GM12865 (cell line): ENCODE measurements around the gene RAB19.

Experiments
- DNase-seq: peaks from one replicate; pipeline ENCODE4 v3.0.0; 2010; ENCODE audit warnings: low read depth
- H3K4me3 ChIP-seq: 2 replicates; pipeline ENCODE4 v1.5.1; 2011; ENCODE audit warnings: mild to moderate bottlenecking, low read depth, low read length, control low read depth
- CTCF ChIP-seq: IDR thresholded peaks from 2 replicates; pipeline ENCODE4 v1.5.1; 2011; ENCODE audit warnings: low read length, control low read depth, low read depth, inconsistent platforms; ENCODE audit not compliant: insufficient read depth; ENCODE audit errors: missing control alignments

RAB19 gene

DNA sequence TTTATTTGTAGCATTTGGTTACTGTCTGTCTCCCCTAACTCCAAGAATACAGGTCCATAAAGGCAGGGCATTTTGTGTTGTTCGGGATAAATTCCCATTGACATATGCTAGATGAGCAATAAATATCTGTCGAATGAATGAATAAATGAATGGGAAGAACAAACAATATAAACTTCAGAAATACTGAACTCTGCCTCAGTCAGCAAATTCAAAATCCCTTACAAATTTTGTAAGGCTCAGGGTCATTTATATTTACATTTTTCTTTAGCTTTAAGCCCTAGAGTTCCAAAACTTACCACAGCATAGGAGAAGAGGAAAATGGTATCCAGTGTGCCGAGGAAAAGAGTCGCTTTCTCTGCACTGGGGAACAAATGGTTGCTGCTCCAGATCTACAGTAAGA lies 34.6 kb upstream of the RAB19 start:
- no peak for DNase-seq
- TF ChIP-seq CTCF: no peak
- no peak overlapping the region for H3K4me3 ChIP-seq

DNA sequence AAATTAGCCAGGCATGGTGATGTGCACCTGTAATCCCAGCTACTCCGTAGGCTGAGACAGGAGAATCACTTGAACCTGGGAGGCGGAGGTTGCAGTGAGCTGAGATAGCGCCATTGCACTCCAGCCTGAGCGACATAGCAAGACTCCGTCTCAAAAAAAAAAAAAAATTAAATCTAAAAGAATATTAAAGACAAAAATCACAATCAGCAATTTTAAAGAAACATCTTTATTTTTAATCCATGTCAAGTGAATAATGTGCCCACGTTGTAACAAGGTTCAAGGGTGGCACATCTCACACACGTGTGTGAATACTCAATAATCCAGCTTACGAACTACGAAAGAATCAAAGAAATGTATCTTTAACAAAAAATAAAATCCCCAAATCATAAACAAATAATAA lies 28.5 kb upstream of the RAB19 start:
- no peak for DNase-seq
- TF ChIP-seq CTCF: no peak
- H3K4me3 ChIP-seq: no peak overlapping the region

DNA sequence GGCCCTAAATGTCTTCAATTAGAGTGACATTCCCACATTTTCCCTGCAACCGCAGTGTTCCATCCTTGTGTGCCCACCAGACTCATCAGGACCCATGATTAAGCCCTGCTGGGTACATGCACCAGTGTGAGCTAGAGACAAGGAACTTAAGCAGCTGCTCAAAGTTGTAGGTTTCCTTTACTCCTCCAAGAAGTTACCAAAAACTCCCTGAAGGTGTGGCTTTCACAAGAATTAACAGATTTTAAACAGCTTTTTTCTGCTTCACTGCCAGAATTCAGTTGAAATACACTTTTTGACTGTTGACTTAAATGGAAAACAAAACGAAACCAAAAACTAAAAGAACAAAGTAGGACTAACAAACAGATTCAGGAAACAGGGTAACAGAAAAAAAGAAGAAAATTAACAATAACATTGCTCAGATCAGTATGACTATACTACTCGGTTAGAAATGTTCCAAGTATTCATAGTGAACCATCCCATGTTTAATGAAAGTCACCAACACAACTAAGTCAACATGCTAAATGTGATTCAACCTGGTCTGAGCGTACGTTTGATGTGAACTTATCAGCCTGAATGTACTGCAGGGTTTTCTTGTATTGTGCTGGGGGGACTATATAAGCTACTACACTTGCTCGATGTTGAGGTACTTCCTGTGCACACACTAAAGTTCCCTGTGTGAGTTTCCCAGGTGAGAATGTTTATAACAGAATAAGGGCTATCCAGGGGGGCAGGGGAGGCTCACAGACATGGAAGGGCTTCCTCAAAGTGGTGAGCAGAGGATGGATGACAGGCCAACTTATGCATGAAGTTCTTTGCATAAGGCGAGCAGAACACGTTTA lies 27.7 kb upstream of the RAB19 start:
- no peak for TF ChIP-seq CTCF
- DNase-seq: no peak
- H3K4me3 ChIP-seq: no peak overlapping the region

DNA sequence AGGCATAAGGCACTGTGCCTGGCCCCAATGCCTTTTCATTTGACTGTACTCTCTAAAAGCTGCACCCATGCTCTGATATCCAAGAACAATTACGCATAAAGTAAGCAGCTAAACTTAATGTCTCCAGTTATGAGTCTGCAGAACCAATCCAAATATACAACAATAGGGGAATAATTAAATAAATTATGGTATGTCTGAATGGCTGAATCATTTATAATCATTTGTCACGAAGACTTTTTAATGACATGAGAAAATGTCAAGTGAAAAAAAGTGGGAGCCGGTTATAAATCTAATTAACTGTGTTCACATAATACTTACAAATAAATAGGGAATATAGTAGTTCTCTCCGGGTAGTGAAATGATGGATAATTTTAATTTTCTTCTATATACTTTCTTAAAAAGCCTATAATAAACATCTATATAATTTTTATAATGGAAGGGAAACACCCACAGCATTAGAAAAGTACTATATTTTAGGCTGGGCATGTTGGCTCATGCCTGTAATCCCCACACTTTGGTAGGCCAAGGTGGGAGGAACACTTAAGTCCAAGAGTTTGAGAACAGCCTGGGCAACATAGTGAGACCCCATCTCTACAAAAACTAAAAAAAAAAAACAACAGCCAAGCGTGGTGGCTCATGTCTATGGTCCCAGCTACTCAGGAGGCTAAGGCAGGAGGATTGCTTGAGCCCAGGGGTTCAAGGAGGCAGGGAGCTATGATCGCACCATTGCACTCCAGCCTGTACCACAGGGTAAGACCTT lies 19.7 kb upstream of the RAB19 start:
- TF ChIP-seq CTCF: no peak
- no peak for DNase-seq
- no peak overlapping the region for H3K4me3 ChIP-seq

DNA sequence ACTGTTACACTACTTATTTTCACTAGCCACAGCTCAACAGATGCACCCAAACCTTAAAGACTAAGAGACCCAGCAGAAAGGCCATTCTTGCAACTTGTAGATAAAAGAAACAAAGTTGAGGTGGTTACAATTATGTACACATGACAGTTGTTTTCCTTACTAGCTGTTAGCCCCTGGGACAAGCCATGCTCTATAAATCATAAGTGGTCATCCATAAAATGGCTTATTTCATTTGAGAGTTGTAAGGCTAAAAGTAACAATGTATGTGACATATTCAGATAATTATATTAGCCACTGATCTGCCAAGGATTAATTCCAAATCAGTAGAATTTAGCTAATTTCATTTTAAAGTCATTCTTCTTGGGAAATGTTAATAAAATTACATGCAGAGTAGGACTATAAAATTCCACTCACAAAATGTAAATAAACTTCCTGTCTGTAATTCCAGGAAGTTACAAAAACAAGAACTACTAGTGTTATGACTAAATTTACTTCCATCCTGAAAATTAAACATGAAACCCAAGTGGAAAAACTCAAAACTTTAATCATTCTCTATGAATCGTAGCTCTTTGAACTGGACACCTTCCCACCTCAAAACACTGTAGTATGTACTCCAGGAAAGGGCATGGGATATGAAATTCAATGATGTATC lies 18.8 kb upstream of the RAB19 start:
- TF ChIP-seq CTCF: no peak
- DNase-seq: no peak
- no peak overlapping the region for H3K4me3 ChIP-seq

DNA sequence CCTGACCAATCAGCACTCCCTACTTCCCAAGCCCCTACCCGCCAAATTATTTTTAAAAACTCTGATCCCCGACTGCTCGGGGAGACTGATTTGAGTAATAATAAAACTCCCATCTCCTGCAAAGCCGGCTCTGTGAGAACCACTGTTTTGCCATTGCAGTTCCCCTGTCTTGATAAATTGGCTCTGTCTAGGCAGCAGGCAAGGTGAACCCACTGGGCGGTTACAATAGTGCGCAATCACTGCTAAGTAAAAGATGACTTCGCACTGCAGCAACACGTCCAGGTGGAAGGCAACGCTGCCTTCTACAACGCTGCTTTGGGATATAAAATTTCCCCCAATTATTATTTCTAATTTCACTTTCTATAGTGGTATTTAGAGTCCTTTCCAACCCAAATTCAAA lies 14.4 kb upstream of the RAB19 start:
- DNase-seq: no peak
- no peak for TF ChIP-seq CTCF
- no peak overlapping the region for H3K4me3 ChIP-seq
